ENCODE data around the gene HEXD. TPM values are rescaled to one million over a fixed set of nuclear protein-coding genes. Genes with fewer than 3 reads are reported as not detected.

HEXD gene
- total and polyA plus RNA-seq, 2 donors (not counting 3 experiments of a cell fraction or from before 2014, with no cell fraction given) = 12.9 to 18.6 TPM

DNA sequence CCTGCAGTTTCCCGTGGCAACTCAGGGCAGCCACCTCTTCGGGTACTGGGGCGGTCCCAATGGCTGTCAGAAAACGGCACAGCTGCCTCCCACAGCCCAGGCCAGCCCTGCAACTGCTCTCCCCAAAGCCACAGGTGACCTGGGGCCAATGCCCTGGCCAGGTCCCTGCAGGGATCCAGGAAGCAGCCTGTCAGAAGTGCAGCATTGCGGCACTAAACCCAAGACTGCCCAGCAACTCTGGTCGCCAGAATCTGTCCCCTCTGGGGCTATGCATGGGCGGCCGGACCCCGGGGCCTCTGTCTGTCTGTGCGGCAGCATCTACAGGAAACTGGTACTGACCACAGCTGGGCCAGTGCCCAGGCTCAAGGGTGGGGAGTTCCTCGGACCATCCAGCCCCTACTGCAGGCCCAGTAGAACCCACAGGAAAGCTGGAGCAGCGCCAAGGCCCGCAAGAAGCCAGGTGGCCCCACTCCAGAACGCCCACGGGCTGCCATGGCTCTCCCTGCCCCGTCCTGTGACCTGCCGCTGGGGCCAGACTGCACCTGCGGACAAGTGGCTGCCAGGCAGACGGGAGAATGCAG is 26.9 kb downstream of the HEXD start:
- dilution Hi-C loops (cut with MboI; ENCODE audit: extremely low pct_ligation_motif_present, low sequenced_read_pairs) = no loop called here

DNA sequence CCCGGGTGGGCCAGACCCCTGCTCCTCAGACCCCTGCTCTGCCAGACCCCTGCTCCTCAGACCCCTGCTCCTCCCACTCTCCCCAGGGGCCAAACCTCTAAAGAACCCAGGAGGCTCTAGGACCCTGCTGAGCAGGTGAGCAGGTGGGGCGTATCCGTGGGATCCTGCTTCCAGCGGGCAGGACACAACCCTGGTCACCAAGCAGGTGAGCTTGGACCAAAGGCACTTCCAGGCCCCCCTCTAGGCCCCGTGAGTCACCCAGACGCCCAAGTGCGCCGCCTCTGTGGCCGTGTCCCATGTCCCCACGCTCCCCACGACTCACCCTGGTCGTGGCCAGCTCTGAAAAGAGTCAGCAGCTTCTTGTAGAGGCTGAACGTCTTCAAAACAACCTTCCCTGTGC is 27.4 kb downstream of the HEXD start:
- intact Hi-C loops (cut with micrococcal nuclease) (no loop called here), dilution Hi-C loops (cut with MboI; ENCODE audit: extremely low pct_ligation_motif_present, low sequenced_read_pairs) (no loop called here)
- TF ChIP-seq, protein P1, sequence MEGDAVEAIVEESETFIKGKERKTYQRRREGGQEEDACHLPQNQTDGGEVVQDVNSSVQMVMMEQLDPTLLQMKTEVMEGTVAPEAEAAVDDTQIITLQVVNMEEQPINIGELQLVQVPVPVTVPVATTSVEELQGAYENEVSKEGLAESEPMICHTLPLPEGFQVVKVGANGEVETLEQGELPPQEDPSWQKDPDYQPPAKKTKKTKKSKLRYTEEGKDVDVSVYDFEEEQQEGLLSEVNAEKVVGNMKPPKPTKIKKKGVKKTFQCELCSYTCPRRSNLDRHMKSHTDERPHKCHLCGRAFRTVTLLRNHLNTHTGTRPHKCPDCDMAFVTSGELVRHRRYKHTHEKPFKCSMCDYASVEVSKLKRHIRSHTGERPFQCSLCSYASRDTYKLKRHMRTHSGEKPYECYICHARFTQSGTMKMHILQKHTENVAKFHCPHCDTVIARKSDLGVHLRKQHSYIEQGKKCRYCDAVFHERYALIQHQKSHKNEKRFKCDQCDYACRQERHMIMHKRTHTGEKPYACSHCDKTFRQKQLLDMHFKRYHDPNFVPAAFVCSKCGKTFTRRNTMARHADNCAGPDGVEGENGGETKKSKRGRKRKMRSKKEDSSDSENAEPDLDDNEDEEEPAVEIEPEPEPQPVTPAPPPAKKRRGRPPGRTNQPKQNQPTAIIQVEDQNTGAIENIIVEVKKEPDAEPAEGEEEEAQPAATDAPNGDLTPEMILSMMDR (IDR thresholded peaks at IDR 0.05; ENCODE audit: extremely low read depth in 1 of 2, insufficient read depth in 1 of 2, low read depth in 1 of 2, low read length in 2 of 2) = no peak
- TF ChIP-seq POLR2A (IDR thresholded peaks at IDR 0.05; ENCODE audit: low read depth, low read length) (no peak), JUN (IDR thresholded peaks at IDR 0.05; ENCODE audit: borderline replicate concordance, insufficient read depth, insufficient read length, low read depth) (no peak), FOS (IDR thresholded peaks at IDR 0.05; ENCODE audit: borderline replicate concordance, insufficient read depth, low read length) (no peak), GATA2 (IDR thresholded peaks at IDR 0.05; ENCODE audit: insufficient read depth, insufficient read length, low read depth, low read length) (no peak)
- BruUV-seq (replicated peaks) = no TSS peak
- ChIA-PET POLR2A (no interaction called here), CTCF (no interaction called here)
- FAIRE-seq (no peak), DNase-seq (ENCODE audit: low read depth, low spot score) (no peak)
- Histone ChIP-seq H3K9ac (replicated peaks; ENCODE audit: extremely low read depth, insufficient read depth, low read length) (no peak overlapping the region), H3K4me3 (replicated peaks in 1 of 3; ENCODE audit: insufficient read depth in 1 of 3, low read depth in 1 of 3, low read length in 3 of 3) (no peak overlapping the region), H3K36me3 (ENCODE audit: control insufficient read depth in 2 of 2, extremely low read depth in 1 of 2, insufficient read depth in 2 of 2, low read length in 2 of 2) (peaks cover 0 to 13% of the 10 kb centered on the region in 2 experiments), H3K27me3 (ENCODE audit: control insufficient read depth in 2 of 2, insufficient read depth in 2 of 2, low read length in 2 of 2) (no peaks in the 10 kb centered on the region), H3K9me1 (replicated peaks; ENCODE audit: control insufficient read depth, extremely low read depth, insufficient read depth, low read length) (no peaks in the 10 kb centered on the region), H3K4me1 (ENCODE audit: control insufficient read depth, extremely low read depth, insufficient read depth, low read length) (no peaks in the 10 kb centered on the region), H3K9me3 (replicated peaks; ENCODE audit: control insufficient read depth, insufficient read depth, low read length) (no peaks in the 10 kb centered on the region), H3K79me2 (ENCODE audit: control insufficient read depth, insufficient read depth, low read length) (peaks cover 3% of the 10 kb centered on the region), H3K27ac (ENCODE audit: insufficient read depth, low read depth, low read length) (no peak overlapping the region), H3K4me2 (ENCODE audit: insufficient read depth, low read length) (no peak overlapping the region), H2AFZ (ENCODE audit: low read depth, low read length) (no peak overlapping the region), H4K20me1 (replicated peaks; ENCODE audit: control insufficient read depth, extremely low read depth, insufficient read depth, low read length) (no peaks in the 10 kb centered on the region)

More for the DNA sequence above, 26.9 kb downstream of the HEXD start:
- Histone ChIP-seq H3K79me2 (ENCODE audit: control insufficient read depth, insufficient read depth, low read length) (peaks cover 3% of the 10 kb centered on the region), H3K36me3 (ENCODE audit: control insufficient read depth in 2 of 2, extremely low read depth in 1 of 2, insufficient read depth in 2 of 2, low read length in 2 of 2) (peaks cover 0 to 13% of the 10 kb centered on the region in 2 experiments), H3K4me3 (replicated peaks in 1 of 3; ENCODE audit: insufficient read depth in 1 of 3, low read depth in 1 of 3, low read length in 3 of 3) (no peak overlapping the region), H3K27me3 (ENCODE audit: control insufficient read depth in 2 of 2, insufficient read depth in 2 of 2, low read length in 2 of 2) (no peaks in the 10 kb centered on the region), H4K20me1 (replicated peaks; ENCODE audit: control insufficient read depth, extremely low read depth, insufficient read depth, low read length) (no peaks in the 10 kb centered on the region), H3K9ac (replicated peaks; ENCODE audit: extremely low read depth, insufficient read depth, low read length) (no peak overlapping the region), H3K9me1 (replicated peaks; ENCODE audit: control insufficient read depth, extremely low read depth, insufficient read depth, low read length) (no peaks in the 10 kb centered on the region), H3K4me2 (ENCODE audit: insufficient read depth, low read length) (no peak overlapping the region), H3K27ac (ENCODE audit: insufficient read depth, low read depth, low read length) (no peak overlapping the region), H2AFZ (ENCODE audit: low read depth, low read length) (no peak overlapping the region), H3K4me1 (ENCODE audit: control insufficient read depth, extremely low read depth, insufficient read depth, low read length) (no peaks in the 10 kb centered on the region), H3K9me3 (replicated peaks; ENCODE audit: control insufficient read depth, insufficient read depth, low read length) (no peaks in the 10 kb centered on the region)
- BruUV-seq (replicated peaks) = no TSS peak
- intact Hi-C loops (cut with micrococcal nuclease) = no loop called here
- no peak for DNase-seq (ENCODE audit: low read depth, low spot score)
- FAIRE-seq = no peak
- TF ChIP-seq POLR2AphosphoS5 (IDR thresholded peaks at IDR 0.05; ENCODE audit: insufficient read depth, low read depth, low read length) = no peak
- ChIA-PET POLR2A (no interaction called here), CTCF (no interaction called here)

Data from endothelial cell of umbilical vein (primary cell).